Caco-2 (cell line): Measurements from ENCODE around the gene RCAN1. TPM values are rescaled to one million over a fixed set of nuclear protein-coding genes. Genes with fewer than 3 reads are reported as not detected.
"Not testable (repeated sequence)": the region's sequence is repeated elsewhere in the genome, so short reads cannot be mapped to it uniquely, and the experiment has no call there.

Experiments
- BruUV-seq: library from RNA; stranded (reverse); fragments of 400-500 nt; replicated peaks from 2 replicates; lab custom pipeline; 2021; lab: Mats Ljungman, UMichigan
- CTCF ChIA-PET: fragments of 300-600 bp; sonication (Branson Sonifier 250); formaldehyde crosslinking; loops from one replicate; lab custom pipeline; 2022; ENCODE audit warnings: antibody characterized with exemption; lab: Charles Lee
- POLR2A ChIA-PET: fragments of 300-600 bp; sonication (Branson Sonifier 250); formaldehyde crosslinking; loops from one replicate; lab custom pipeline; 2022; ENCODE audit warnings: antibody characterized with exemption; lab: Charles Lee
- DNase-seq, 2 experiments: peaks; one replicate each; pipeline versions ENCODE4 v3.0.0 to v3.0.0-alpha.2; 2020 to 2022
- H3K27me3 ChIP-seq: replicated peaks from 2 replicates; pipeline ENCODE4 v1.6.0; 2011; ENCODE audit warnings: low read length; ENCODE audit not compliant: control insufficient read depth, insufficient read depth
- H3K36me3 ChIP-seq: 2 replicates; pipeline ENCODE4 v1.5.1; 2011; ENCODE audit warnings: low read length; ENCODE audit not compliant: control insufficient read depth, insufficient read depth
- H3K4me1 ChIP-seq: fragments of 250-450 bp; sonication (Bioruptor Pico); 2 replicates; pipeline ENCODE4 v1.5.1; 2020; ENCODE audit warnings: mild to moderate bottlenecking
- H3K4me3 ChIP-seq: 2 replicates; pipeline ENCODE4 v1.5.1; 2011; ENCODE audit warnings: low read depth, mild to moderate bottlenecking, control low read depth, low read length
- H3K9me3 ChIP-seq: fragments of 250-450 bp; sonication (Bioruptor Pico); 2 replicates; pipeline ENCODE4 v1.5.1; 2020; ENCODE audit warnings: mild to moderate bottlenecking, moderate library complexity
- H3K27ac Mint-ChIP-seq: one replicate; pipeline ENCODE4 v1.8.0; 2022; ENCODE audit warnings: mixed read lengths; ENCODE audit not compliant: unreplicated experiment
- H3K27me3 Mint-ChIP-seq: one replicate; pipeline ENCODE4 v1.8.0; 2022; ENCODE audit warnings: mixed read lengths; ENCODE audit not compliant: insufficient read depth, unreplicated experiment
- H3K36me3 Mint-ChIP-seq: one replicate; pipeline ENCODE4 v1.8.0; 2022; ENCODE audit warnings: mild to moderate bottlenecking, mixed read lengths; ENCODE audit not compliant: insufficient read depth, unreplicated experiment
- H3K4me1 Mint-ChIP-seq: one replicate; pipeline ENCODE4 v1.8.0; 2022; ENCODE audit warnings: low read depth, mixed read lengths; ENCODE audit not compliant: unreplicated experiment
- H3K4me3 Mint-ChIP-seq: one replicate; pipeline ENCODE4 v1.8.0; 2022; ENCODE audit warnings: mild to moderate bottlenecking, moderate library complexity, mixed read lengths; ENCODE audit not compliant: unreplicated experiment
- H3K9me3 Mint-ChIP-seq: one replicate; pipeline ENCODE4 v1.8.0; 2022; ENCODE audit warnings: mixed read lengths; ENCODE audit not compliant: unreplicated experiment
- intact Hi-C: fragments of 100-400 bp; cut with micrococcal nuclease; formaldehyde crosslinking; loops from one replicate; pipeline ENCODE4 v1.10.0; 2022; ENCODE audit not compliant: unreplicated experiment
- total RNA-seq: library from RNA; stranded (reverse); gene quantifications from 2 replicates; pipeline ENCODE4 v1.2.3, GENCODE V29; 2022
- TF ChIP-seq, protein P1 (sequence below), 2 experiments: fragments of 200-600 bp in 1 of 2; IDR thresholded peaks; 1 replicate in 1 of 2; 2 replicates in 1 of 2; pipeline versions ENCODE4 v1.5.1 to v1.8.0; 2011 to 2022; ENCODE audit warnings: antibody characterized with exemption in 1 of 2, control low read depth in 1 of 2, inconsistent platforms in 1 of 2, low read depth in 1 of 2, low read length in 1 of 2, mild to moderate bottlenecking in 1 of 2, moderate library complexity in 1 of 2; ENCODE audit not compliant: insufficient read depth in 1 of 2, severe bottlenecking in 1 of 2, unreplicated experiment in 1 of 2

RCAN1 gene
- total RNA-seq, 1 experiment from 2014 or later, result 29.4 TPM

- no peak for DNase-seq
- Mint-ChIP-seq H3K4me3 (no peak overlapping the region), H3K27ac (no peak overlapping the region), H3K9me3 (peaks cover 23% of the 10 kb centered on the region), H3K27me3 (no peaks in the 10 kb centered on the region), H3K4me1 (no peaks in the 10 kb centered on the region), H3K36me3 (no peaks in the 10 kb centered on the region)
- TF ChIP-seq, protein P1, sequence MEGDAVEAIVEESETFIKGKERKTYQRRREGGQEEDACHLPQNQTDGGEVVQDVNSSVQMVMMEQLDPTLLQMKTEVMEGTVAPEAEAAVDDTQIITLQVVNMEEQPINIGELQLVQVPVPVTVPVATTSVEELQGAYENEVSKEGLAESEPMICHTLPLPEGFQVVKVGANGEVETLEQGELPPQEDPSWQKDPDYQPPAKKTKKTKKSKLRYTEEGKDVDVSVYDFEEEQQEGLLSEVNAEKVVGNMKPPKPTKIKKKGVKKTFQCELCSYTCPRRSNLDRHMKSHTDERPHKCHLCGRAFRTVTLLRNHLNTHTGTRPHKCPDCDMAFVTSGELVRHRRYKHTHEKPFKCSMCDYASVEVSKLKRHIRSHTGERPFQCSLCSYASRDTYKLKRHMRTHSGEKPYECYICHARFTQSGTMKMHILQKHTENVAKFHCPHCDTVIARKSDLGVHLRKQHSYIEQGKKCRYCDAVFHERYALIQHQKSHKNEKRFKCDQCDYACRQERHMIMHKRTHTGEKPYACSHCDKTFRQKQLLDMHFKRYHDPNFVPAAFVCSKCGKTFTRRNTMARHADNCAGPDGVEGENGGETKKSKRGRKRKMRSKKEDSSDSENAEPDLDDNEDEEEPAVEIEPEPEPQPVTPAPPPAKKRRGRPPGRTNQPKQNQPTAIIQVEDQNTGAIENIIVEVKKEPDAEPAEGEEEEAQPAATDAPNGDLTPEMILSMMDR (IDR thresholded peaks at IDR 0.05; ENCODE audit: insufficient read depth in 1 of 2, low read depth in 1 of 2, low read length in 1 of 2, severe bottlenecking in 1 of 2, unreplicated experiment in 1 of 2), result no peak
- ChIA-PET POLR2A (no interaction called here), CTCF (no interaction called here)
- Histone ChIP-seq H3K4me3 (no peak overlapping the region), H3K27me3 (no peaks in the 10 kb centered on the region), H3K9me3 (peaks cover 9% of the 10 kb centered on the region; the same call in 1 of the 2 replicates), H3K36me3 (no peaks in the 10 kb centered on the region), H3K4me1 (no peaks in the 10 kb centered on the region)
- no TSS peak for BruUV-seq
- intact Hi-C loops, result no loop called here
Measured at GRCh38 chr21:34499116-34499515, 115.8 kb downstream of the RCAN1 start.

DNA sequence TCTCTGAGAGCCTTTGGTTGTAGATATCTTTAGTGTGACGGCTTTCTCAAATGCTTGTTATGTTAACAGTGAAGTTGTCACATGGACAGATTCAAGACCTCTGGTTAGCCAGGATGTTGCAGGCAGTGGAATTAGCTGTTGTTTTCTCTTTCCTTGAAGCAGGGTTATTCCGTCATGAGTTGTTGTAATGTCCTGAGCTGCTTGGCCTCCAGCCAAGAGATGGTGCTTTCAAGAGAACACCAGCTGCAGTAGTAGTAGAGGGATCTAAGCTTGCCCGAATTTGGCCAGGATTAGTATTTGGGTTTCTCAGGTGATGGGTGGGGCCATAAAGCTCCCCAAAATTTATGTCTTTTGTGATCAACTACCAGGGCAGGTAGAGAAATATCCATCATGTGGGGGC, 116.3 kb downstream of the RCAN1 start:
- no peak overlapping the region for H3K4me3 ChIP-seq
- POLR2A ChIA-PET, result no interaction called here
- H3K9me3 ChIP-seq, result peaks cover 9% of the 10 kb centered on the region; the same call in 1 of the 2 replicates
- H3K27me3 ChIP-seq, result no peaks in the 10 kb centered on the region
- no peaks in the 10 kb centered on the region for H3K4me1 ChIP-seq
- CTCF ChIA-PET, result no interaction called here
- no peak overlapping the region for H3K27ac Mint-ChIP-seq
- no peak overlapping the region for H3K4me3 Mint-ChIP-seq
- no peaks in the 10 kb centered on the region for H3K27me3 Mint-ChIP-seq
- BruUV-seq, result no TSS peak
- H3K36me3 Mint-ChIP-seq, result no peaks in the 10 kb centered on the region
- no peaks in the 10 kb centered on the region for H3K4me1 Mint-ChIP-seq
- H3K36me3 ChIP-seq, result no peaks in the 10 kb centered on the region
- DNase-seq, result no peak
- TF ChIP-seq, protein P1 (IDR thresholded peaks at IDR 0.05; ENCODE audit: insufficient read depth in 1 of 2, low read depth in 1 of 2, low read length in 1 of 2, severe bottlenecking in 1 of 2, unreplicated experiment in 1 of 2), result no peak
- intact Hi-C loops, result no loop called here
- H3K9me3 Mint-ChIP-seq, result peaks cover 23% of the 10 kb centered on the region

DNA sequence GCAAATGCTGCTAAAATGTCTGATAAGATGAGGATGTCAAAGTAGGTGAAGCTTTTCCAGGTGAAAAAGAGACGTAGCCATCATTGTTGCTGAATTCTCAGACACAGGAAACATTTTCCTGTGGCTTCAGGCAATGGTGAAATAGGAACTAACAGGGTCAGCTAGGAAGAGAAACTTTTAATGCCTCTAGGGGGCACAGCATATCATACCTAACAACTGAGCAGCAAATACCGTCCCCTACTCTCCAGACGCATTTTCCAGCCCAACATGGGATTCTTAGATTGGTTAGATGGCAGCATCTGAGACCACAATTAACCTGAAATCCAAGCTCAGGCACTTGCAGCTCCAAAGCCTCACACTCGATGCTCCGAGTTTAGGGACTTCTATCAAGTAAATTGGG, 131.1 kb downstream of the RCAN1 start:
- H3K27ac Mint-ChIP-seq, H3K9me3 Mint-ChIP-seq, POLR2A ChIA-PET, H3K4me3 Mint-ChIP-seq, DNase-seq, H3K9me3 ChIP-seq, CTCF ChIA-PET, BruUV-seq, H3K4me1 ChIP-seq, H3K27me3 Mint-ChIP-seq, H3K36me3 Mint-ChIP-seq, H3K4me3 ChIP-seq, H3K36me3 ChIP-seq, H3K27me3 ChIP-seq, H3K4me1 Mint-ChIP-seq, intact Hi-C loops: not testable (repeated sequence)

GRCh38 chr21:34483435-34483834, 131.5 kb downstream of the RCAN1 start:
- DNase-seq, H3K9me3 Mint-ChIP-seq, POLR2A ChIA-PET, H3K9me3 ChIP-seq, H3K36me3 Mint-ChIP-seq, H3K27ac Mint-ChIP-seq, H3K36me3 ChIP-seq, H3K4me1 ChIP-seq, intact Hi-C loops, H3K4me3 ChIP-seq, H3K4me1 Mint-ChIP-seq, BruUV-seq, H3K4me3 Mint-ChIP-seq, H3K27me3 Mint-ChIP-seq, H3K27me3 ChIP-seq, CTCF ChIA-PET: not testable (repeated sequence)

DNA sequence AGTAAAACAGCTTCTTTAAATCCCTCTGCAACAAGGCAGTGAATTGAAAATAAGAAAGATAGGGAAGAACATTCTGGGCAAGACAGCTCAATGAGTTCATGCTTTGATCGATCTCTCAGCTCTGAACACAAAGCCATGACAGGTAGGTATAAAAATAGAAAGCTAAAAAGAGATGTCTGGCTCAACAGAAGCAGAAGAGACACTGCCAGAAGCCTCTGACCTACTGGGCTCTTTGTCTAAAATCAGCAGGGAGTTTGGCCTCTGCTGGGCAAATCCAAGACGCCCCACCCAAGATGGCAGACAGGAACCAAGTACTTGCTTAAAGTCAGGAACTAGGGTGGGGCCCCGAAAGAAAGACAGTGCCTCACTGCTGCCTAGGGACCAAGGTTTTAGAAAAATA, 147.6 kb downstream of the RCAN1 start:
- H3K9me3 Mint-ChIP-seq, H3K4me1 Mint-ChIP-seq, H3K9me3 ChIP-seq, CTCF ChIA-PET, H3K27me3 ChIP-seq, H3K36me3 ChIP-seq, DNase-seq, H3K4me3 ChIP-seq, H3K27me3 Mint-ChIP-seq, intact Hi-C loops, H3K36me3 Mint-ChIP-seq, H3K4me1 ChIP-seq, H3K4me3 Mint-ChIP-seq, POLR2A ChIA-PET, H3K27ac Mint-ChIP-seq, BruUV-seq: not testable (repeated sequence)
